ENCODE measurements around the gene BRI3BP.
"Not testable (repeated sequence)": the region's sequence is repeated elsewhere in the genome, so short reads cannot be mapped to it uniquely, and the experiment has no call there.

Gene BRI3BP

DNA sequence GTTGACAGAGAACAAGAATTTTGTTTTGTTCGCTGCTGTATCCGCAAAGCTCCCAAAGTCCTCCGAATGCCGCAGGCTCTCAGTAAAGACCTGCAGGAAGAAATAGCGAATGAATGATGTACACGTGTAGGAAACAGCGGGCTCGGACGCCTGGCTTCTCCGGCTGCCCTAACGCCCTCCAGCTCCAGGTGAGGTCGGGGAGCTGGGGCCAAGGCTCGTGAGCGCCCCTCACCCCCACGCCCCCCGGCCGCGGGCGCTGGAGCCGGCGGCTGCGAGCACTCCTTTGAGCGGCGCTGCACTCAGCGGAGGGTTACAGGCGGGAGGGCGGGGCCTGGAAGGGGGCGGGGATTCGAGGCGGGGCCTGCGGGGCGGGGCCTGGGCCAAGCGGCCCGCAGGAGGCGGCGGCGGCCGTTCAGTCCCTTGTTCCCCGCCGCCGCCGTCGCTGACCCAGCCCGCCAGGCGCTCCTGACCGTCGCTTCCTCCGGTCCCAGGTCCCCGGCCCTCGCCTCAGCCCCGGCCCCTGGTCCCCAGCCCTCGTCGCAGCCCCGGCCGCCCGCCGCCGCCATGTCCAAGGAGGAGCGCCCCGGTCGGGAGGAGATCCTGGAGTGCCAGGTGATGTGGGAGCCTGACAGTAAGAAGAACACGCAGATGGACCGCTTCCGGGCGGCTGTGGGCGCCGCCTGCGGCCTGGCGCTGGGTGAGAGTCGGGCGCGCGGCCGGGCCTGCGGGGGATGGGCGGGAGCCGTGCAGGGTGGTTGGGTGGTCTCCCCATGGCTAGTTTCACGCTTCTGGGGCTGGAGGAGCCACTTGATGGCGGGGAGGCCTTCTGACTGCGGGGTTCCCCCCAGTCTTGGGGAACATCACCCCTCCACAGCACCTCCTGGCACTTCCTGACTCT, 71.8 kb downstream of the BRI3BP start, which contains the start of gene AACS:
AACS (plus strand) TSS at position 415 of the 898 bp plus-strand sequence; CDS start at position 565, 150 bp downstream.
- DNase-seq (ENCODE audit: low read depth in 1 of 2, low spot score in 1 of 2), result peak; percentile 58 to 71

DNA sequence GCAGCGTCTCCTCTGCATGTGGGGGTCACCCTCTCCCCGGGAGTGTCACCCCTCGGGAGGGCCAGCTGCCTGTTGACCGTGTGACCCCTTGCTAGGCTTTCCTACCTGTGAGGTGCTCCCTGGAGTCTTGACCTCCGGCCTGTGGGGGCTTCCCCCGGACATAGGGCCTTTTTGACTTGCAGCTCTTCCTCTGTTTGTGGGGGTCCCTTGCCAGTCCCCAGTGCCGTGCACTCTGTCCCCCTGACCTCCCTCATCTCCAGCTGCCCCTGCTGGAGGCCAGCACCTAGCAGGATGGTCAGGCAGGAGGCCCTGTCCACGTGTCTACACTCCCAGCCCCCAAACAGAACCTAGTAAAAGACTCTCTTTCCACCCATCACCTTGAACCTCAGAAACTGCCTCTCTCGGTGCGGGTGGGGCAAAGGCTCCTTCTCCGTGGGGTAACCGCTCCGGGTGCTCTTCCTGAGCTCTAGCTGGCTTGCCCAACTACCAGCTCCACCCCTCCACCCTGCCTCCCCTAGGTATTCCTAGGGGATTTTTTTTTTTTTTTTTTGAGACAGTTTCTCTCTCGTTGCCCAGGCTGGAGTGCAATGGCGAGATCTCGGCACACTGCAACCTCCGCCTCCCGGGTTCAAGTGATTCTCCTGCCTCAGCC, 72.6 kb downstream of the BRI3BP start:
- DNase-seq (ENCODE audit: low read depth in 1 of 2, low spot score in 1 of 2), result no peak

DNA sequence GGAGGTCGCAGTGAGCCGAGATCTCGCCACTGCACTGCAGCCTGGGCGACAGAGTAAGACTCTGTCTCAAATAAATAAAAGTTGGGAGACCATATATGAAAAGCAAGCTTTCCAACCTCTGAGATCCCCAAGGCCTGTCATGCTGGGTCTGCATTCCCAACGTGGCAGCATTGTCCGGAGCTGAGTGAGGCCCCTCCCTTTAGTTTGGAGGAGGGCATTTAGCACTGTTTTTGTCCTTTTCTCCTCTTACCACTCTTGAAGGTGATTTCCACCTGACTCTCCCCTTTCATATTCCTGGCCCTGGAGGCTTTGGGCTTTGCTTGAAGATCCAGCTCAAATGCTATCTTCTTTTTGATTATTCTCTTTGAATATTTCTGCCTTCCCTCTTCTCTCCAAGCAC, 74.9 kb downstream of the BRI3BP start:
- no peak for DNase-seq (ENCODE audit: low read depth in 1 of 2, low spot score in 1 of 2)

DNA sequence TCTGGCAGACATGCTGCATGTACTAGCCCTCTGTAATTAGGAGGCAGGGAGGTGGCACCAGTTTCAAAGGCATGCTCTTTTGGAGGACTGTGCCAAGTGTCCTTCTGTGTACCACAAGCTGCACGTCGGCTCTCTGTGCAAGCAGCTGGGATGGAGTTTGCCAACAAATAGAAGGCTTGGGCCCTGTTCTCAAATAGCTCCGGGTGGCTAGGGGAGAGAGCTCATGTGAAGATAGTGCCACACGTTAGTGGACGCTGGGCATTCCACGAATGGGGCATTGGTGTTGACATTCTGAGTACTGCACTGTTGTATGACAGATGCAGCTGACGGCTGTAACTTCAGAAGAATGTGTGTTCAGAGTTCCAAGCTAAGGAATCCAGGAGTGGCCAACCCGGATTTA, 76.2 kb downstream of the BRI3BP start:
- no peak for DNase-seq (ENCODE audit: low read depth in 1 of 2, low spot score in 1 of 2)

DNA sequence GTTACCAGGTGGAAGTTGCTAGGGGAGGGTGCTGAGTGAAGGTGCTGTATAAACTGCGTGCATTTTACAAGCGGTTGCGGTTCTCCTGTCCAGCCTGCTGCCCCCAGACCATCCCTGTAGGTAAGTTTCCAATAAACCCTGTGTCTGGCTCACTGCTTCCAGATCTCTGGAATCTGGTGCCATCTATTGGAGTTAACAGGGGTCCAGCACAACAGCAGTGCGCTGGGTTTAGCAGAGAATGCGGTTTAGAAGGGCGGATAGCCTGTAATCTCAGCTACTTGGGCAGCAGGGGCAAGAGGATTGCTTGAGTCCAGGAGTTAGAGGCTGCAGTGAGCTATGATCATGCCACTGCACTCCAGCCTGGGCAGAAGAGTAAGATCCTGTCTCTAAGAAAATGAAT, 76.7 kb downstream of the BRI3BP start:
- DNase-seq (ENCODE audit: low read depth in 1 of 2, low spot score in 1 of 2), result no peak

DNA sequence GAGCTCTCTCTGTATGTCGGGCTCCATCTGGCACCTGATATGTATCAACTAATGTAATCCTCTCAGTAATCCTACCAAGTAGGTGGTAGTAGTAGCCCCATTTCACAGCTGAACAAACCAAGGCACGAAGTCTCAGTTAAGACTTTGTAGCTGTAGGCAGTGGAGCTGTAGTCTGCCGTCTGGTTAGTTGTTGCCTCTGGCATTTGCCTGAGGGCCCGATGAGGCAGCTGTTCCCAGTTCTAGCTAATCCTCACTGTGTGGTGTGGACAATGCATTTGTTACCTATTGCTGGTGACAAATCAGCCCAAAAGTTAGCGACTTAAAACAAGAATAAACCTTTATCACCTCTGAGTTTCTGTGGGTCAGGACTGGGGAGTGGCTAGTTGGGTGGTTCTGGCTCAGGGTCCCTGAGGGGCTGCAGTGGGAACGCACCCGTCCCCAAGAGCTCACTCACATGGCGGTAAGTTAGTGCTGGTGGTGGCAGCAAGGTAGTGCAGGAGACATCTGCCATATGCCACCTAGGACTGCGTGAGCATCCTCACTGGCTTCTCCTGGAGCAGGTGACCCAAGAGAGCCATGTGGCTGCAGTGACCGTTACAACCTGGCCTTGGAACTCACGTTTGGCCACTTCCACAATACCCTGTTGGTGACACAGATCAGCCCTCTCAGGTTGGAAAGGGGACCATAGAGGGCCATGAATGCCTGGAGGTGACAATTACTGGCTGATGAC, 77.4 kb downstream of the BRI3BP start:
- DNase-seq (ENCODE audit: low read depth in 1 of 2, low spot score in 1 of 2), result no peak

DNA sequence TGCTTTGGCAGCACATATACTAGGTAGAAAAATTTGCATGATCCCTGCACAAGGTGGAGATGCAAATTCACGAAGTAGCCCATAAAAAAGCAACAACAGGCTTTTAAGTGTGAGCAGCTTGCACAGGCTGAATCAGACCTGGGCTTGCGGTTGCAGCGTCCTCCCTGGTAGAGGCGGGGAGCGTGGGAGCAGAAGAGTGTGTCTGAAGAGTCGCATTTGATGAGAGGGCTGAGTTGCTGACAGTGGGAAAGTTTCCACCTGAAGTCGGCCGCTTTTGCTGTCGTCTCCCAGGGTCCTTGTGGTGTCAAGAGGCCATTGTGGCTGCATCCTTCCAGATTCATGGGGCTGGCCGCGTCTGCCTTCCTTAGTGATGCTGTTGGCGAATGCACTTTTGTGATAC, 78.0 kb downstream of the BRI3BP start:
- no peak for DNase-seq (ENCODE audit: low read depth in 1 of 2, low spot score in 1 of 2)

DNA sequence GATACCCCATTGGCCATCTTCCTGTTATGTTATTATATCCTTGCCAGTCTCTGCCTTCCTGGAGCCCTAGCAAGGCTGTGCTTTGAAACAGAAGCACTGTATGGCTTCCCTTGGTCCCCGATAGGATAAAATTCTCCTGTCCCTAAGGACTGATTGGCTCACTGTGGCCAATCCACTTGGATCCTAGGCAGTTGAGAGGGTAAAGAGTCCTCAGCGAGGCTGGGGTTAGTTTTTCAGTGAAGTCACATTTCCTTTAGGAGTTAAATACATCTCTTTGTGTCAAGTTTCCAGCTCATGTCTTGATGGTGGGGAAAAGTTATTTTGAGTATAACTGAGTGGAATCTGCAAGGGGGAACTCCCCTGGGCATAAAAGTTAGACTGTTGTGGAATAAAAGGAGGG, 79.1 kb downstream of the BRI3BP start:
- no peak for DNase-seq (ENCODE audit: low read depth in 1 of 2, low spot score in 1 of 2)

DNA sequence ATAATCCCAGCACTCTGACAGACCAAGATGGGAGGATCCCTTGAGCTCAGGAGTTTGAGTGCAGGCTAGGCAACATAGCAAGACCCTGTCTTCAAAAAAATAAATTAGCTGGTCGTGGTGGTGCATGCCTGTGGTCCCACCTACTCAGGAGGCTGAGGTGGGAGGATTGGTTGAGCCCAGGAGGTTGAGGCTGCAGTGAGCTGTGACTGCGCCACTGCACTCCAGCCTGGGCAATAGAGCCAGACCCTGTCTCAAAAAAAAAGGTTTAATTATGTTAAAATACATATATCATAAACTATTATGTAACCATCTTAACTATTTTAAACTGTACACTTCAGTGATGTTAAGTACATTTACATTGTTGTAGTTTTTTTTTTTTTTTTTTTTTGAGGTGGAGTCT, 80.8 kb downstream of the BRI3BP start:
- DNase-seq (ENCODE audit: low read depth in 1 of 2, low spot score in 1 of 2), result not testable (repeated sequence)

DNA sequence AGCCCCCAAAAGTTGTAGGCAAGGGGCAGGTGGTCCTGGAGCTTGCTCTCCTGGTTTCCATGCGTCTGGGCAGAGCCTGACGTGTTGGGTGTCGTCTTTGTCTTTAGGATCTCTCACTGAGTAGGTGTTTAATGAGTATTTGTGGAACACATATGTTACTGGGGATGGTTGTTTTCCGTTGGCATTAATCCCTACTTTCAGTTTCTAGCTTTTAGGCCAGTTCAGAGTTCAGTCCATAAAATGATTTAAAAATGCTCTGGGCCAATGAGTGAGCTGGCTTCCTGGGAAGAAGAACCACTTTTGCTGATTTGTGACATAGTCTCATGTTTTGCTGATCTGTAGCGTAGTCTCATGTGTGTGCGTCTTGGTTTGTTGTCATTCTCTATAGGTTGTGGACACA, 82.7 kb downstream of the BRI3BP start:
- DNase-seq (ENCODE audit: low read depth in 1 of 2, low spot score in 1 of 2), result no peak

DNA sequence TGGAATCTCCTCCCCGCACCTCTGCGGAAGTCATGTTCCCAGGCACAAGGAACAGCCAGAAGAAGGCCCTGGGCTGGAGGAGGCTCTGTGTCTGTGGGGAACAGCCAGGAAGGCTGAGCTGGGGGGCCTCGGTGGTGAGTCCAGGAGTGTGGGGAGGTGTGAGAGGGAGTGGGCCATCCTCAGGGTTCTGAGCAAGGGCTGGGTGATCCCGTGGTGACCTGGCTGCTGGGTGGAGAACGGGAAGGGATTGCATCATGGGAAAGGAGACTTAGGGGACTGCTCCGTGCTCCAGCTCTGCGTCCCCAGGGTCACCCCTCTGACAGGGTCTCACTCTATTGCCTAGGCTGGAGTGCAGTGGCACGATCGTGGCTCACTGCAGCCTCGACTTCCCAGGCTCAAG, 85.6 kb downstream of the BRI3BP start:
- no peak for DNase-seq (ENCODE audit: low read depth in 1 of 2, low spot score in 1 of 2)

DNA sequence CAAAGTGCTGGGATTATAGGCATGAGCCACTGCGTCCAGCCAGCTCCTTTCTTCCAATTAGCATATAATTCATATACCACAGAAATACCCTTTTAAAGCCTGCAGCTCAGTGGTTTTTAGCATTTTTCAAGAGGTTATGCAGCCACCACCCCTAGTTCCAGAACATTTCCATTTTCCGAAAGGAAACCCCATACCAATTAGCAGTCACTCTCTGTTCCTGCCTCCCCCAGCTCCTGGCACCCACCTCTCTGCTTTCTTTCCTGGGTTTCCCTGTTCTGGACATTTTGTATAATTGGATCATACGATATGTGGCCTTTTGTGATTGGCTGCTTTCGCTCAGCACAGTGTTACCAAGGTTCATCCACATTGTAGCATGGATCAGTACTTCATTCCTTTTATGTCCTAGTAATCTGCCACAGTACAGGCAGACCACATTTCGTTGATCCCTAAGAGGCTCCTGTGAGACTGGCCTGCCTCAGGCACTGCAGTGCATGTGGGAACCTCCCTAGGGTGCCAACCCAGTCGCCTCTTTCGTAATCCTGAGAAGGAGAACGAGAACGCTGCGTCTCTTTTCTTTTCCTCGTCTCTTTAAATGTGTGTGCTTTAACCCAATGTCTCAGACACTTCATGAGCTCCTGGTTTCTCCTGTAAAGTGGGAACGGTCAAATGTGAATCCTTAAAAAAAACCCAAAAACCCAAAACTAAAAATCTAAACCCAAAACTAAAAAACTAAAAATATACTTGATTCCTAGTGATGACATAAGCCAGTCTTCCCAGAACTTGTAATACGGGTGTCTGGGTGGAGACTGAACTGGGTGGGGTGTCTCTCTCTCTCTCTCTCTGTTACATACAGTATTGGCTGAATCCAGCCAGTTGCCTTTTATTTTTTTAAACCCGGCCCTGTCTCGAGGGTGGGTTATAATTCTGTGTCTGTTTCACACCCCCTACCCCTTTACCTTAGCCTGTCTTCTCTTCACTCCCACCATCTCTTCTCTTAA, 86.5 kb downstream of the BRI3BP start:
- DNase-seq (ENCODE audit: low read depth in 1 of 2, low spot score in 1 of 2), result no peak
